Effector CD4-positive, alpha-beta T cell (primary cell): ENCODE data around the gene TUBGCP5.
"Not testable (repeated sequence)": the region's sequence is repeated elsewhere in the genome, so short reads cannot be mapped to it uniquely, and the experiment has no call there.

Experiments
- DNase-seq: peaks from one replicate; pipeline ENCODE4 v3.0.0-alpha.2; 2020
- total RNA-seq: gene quantifications from one replicate; lab custom pipeline; 2026; lab: John Stamatoyannopoulos, UW

The TUBGCP5 gene
- total RNA-seq = 39.0 reads per million, percentile 63 among the genes with 10 or more reads in this experiment

GRCh38 chr15:23039143-23039916, at the start of gene TUBGCP5:
TUBGCP5 (minus strand) TSS chr15:23039569; CDS start chr15:23039543, 26 bp downstream.
- DNase-seq = peak; percentile 97

- DNase-seq = no peak
Measured at GRCh38 chr15:23083115-23083514, 43.7 kb upstream of the TUBGCP5 start.

- DNase-seq = not testable (repeated sequence)
Measured at GRCh38 chr15:23081996-23082737, 42.8 kb upstream of the TUBGCP5 start.

GRCh38 chr15:23081271-23081670, 41.9 kb upstream of the TUBGCP5 start:
- no peak for DNase-seq

- no peak for DNase-seq
Measured at GRCh38 chr15:23079766-23080165, 40.4 kb upstream of the TUBGCP5 start.

GRCh38 chr15:23075927-23076326, 36.6 kb upstream of the TUBGCP5 start:
- no peak for DNase-seq

GRCh38 chr15:23074684-23075083, 35.3 kb upstream of the TUBGCP5 start:
- no peak for DNase-seq

GRCh38 chr15:23073890-23074646, 34.7 kb upstream of the TUBGCP5 start:
- DNase-seq = no peak

GRCh38 chr15:23072633-23073032, 33.3 kb upstream of the TUBGCP5 start:
- no peak for DNase-seq

- no peak for DNase-seq
Measured at GRCh38 chr15:23069496-23070166, 30.3 kb upstream of the TUBGCP5 start.

- DNase-seq = no peak
Measured at GRCh38 chr15:23067416-23067815, 28.0 kb upstream of the TUBGCP5 start.

- DNase-seq = no peak
Measured at GRCh38 chr15:23065836-23066235, 26.5 kb upstream of the TUBGCP5 start.

- DNase-seq = no peak
Measured at GRCh38 chr15:23064156-23064555, 24.8 kb upstream of the TUBGCP5 start.

GRCh38 chr15:23057707-23058106, 18.3 kb upstream of the TUBGCP5 start:
- no peak for DNase-seq

GRCh38 chr15:23055316-23055715, 15.9 kb upstream of the TUBGCP5 start:
- no peak for DNase-seq

GRCh38 chr15:23052522-23052921, 13.2 kb upstream of the TUBGCP5 start:
- DNase-seq = no peak

- DNase-seq = no peak
Measured at GRCh38 chr15:23050708-23051107, 11.3 kb upstream of the TUBGCP5 start.

- no peak for DNase-seq
Measured at GRCh38 chr15:23049984-23050628, 10.7 kb upstream of the TUBGCP5 start.

- not testable (repeated sequence) for DNase-seq
Measured at GRCh38 chr15:23048572-23049282, 9.4 kb upstream of the TUBGCP5 start.

- DNase-seq = not testable (repeated sequence)
Measured at GRCh38 chr15:23043987-23044386, 4.6 kb upstream of the TUBGCP5 start.

- DNase-seq = not testable (repeated sequence)
Measured at GRCh38 chr15:23043535-23043934, 4.2 kb upstream of the TUBGCP5 start.
